ENCODE measurements around the gene SBSN. TPM values are rescaled to one million over a fixed set of nuclear protein-coding genes. Genes with fewer than 3 reads are reported as not detected.

SBSN gene
- total RNA-seq, 1 donor from 2014 or later = 0.24 TPM

GRCh38 chr19:35560677-35561076 lies 32.6 kb upstream of the SBSN start:
- Mint-ChIP-seq H3K36me3 (ENCODE audit: insufficient read depth) (no peaks in the 10 kb centered on the region), H3K4me3 (ENCODE audit: low read depth) (no peak overlapping the region), H3K9me3 (ENCODE audit: low read depth) (no peaks in the 10 kb centered on the region), H3K4me1 (ENCODE audit: low read depth) (no peaks in the 10 kb centered on the region), H3K27ac (no peak overlapping the region), H3K27me3 (peaks cover 71% of the 10 kb centered on the region)
- no peak for TF ChIP-seq CTCF (IDR thresholded peaks at IDR 0.05; ENCODE audit: unreplicated experiment)
- DNase-seq (ENCODE audit: low spot score, unreplicated experiment) = no peak

- DNase-seq (ENCODE audit: low spot score, unreplicated experiment) = no peak
- H3K4me3 Mint-ChIP-seq (ENCODE audit: low read depth) = no peak overlapping the region
- no peaks in the 10 kb centered on the region for H3K9me3 Mint-ChIP-seq (ENCODE audit: low read depth)
- H3K27me3 Mint-ChIP-seq = peaks cover 72% of the 10 kb centered on the region
- TF ChIP-seq CTCF (IDR thresholded peaks at IDR 0.05; ENCODE audit: unreplicated experiment) = no peak
- H3K27ac Mint-ChIP-seq = no peak overlapping the region
- H3K4me1 Mint-ChIP-seq (ENCODE audit: low read depth) = no peaks in the 10 kb centered on the region
- no peaks in the 10 kb centered on the region for H3K36me3 Mint-ChIP-seq (ENCODE audit: insufficient read depth)
Measured at GRCh38 chr19:35560271-35560670, 32.2 kb upstream of the SBSN start.

GRCh38 chr19:35559781-35560180 lies 31.7 kb upstream of the SBSN start:
- H3K4me1 Mint-ChIP-seq (ENCODE audit: low read depth) = no peaks in the 10 kb centered on the region
- peaks cover 75% of the 10 kb centered on the region for H3K27me3 Mint-ChIP-seq
- no peak overlapping the region for H3K27ac Mint-ChIP-seq
- no peak for TF ChIP-seq CTCF (IDR thresholded peaks at IDR 0.05; ENCODE audit: unreplicated experiment)
- H3K4me3 Mint-ChIP-seq (ENCODE audit: low read depth) = no peak overlapping the region
- no peaks in the 10 kb centered on the region for H3K36me3 Mint-ChIP-seq (ENCODE audit: insufficient read depth)
- DNase-seq (ENCODE audit: low spot score, unreplicated experiment) = no peak
- no peaks in the 10 kb centered on the region for H3K9me3 Mint-ChIP-seq (ENCODE audit: low read depth)

- Mint-ChIP-seq H3K36me3 (ENCODE audit: insufficient read depth) (no peaks in the 10 kb centered on the region), H3K4me1 (ENCODE audit: low read depth) (no peaks in the 10 kb centered on the region), H3K27ac (no peak overlapping the region), H3K9me3 (ENCODE audit: low read depth) (no peaks in the 10 kb centered on the region), H3K4me3 (ENCODE audit: low read depth) (no peak overlapping the region), H3K27me3 (peaks cover 80% of the 10 kb centered on the region)
- no peak for TF ChIP-seq CTCF (IDR thresholded peaks at IDR 0.05; ENCODE audit: unreplicated experiment)
- DNase-seq (ENCODE audit: low spot score, unreplicated experiment) = no peak
Measured at GRCh38 chr19:35559281-35559659, 31.2 kb upstream of the SBSN start.

GRCh38 chr19:35558400-35559280 lies 30.5 kb upstream of the SBSN start:
- Mint-ChIP-seq H3K36me3 (ENCODE audit: insufficient read depth) (no peaks in the 10 kb centered on the region), H3K27ac (no peak overlapping the region), H3K4me1 (ENCODE audit: low read depth) (no peaks in the 10 kb centered on the region), H3K4me3 (ENCODE audit: low read depth) (no peak overlapping the region), H3K27me3 (peaks cover 82% of the 10 kb centered on the region), H3K9me3 (ENCODE audit: low read depth) (no peaks in the 10 kb centered on the region)
- TF ChIP-seq CTCF (IDR thresholded peaks at IDR 0.05; ENCODE audit: unreplicated experiment) = no peak
- no peak for DNase-seq (ENCODE audit: low spot score, unreplicated experiment)

Measured in progenitor cell of endocrine pancreas (in vitro differentiated cells).